HG03095 (cell line): Measurements from ENCODE around the gene MGRN1.
"Not testable (repeated sequence)": the region's sequence is repeated elsewhere in the genome, so short reads cannot be mapped to it uniquely, and the experiment has no call there.

Experiments used
- ATAC-seq: cut with Tn5 transposase; IDR thresholded peaks from one replicate; pipeline ENCODE4 v1.9.1; 2021; ENCODE audit warnings: moderate library complexity; ENCODE audit not compliant: unreplicated experiment

Gene MGRN1

DNA sequence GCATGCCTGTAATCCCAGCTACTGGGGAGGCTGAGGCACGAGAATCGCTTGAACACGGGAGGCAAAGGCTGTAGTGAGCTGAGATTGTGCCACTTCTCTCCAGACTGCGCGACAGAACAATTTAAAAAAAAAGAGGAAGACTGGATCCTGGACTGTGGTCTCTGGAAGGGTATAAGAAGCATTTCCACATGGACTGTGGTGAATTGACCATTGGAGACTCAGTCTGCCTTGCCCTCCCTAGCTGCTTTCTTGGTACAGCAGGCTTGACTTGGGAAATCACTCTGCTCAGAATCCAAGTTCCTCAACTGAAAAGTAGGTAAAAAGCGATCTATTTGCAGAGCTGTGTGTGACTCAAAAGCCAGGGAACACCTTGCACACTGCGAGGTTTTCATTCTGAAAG is 1.0 kb upstream of the MGRN1 start:
- no peak for ATAC-seq

GRCh38 chr16:4624827-4625559 is 367 bp downstream of the MGRN1 start:
- ATAC-seq, result peak; percentile 58

DNA sequence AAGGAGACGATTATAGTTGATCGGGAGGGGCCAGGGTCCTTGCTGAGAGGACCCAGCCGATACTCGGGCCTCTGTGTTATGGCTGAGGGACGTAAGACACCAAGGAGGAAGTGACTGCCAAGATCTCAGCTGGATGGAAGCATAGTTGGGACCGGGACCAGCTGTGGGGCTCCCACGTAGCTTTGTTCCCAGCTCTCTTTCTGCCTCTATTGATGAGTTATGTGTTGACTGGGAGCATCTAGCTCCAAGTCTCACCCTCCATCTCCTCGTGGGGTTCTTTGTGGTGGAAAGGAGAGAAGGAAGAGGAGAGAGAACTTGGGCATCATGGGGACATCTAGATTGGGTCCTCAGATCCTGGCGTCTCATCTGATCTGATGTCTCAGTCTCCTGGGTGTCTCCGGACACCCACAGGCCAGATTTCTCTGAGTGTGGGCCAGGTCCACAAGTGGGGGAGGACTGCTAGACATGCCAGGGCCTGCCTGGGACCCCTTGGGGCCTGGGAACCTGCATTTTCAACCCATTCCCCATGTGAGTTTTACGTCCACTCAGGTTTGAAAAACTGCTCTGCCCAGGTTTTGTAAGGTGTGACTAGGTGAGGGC is 1.0 kb downstream of the MGRN1 start:
- no peak for ATAC-seq

GRCh38 chr16:4626396-4626795 is 1.8 kb downstream of the MGRN1 start:
- ATAC-seq, result no peak

DNA sequence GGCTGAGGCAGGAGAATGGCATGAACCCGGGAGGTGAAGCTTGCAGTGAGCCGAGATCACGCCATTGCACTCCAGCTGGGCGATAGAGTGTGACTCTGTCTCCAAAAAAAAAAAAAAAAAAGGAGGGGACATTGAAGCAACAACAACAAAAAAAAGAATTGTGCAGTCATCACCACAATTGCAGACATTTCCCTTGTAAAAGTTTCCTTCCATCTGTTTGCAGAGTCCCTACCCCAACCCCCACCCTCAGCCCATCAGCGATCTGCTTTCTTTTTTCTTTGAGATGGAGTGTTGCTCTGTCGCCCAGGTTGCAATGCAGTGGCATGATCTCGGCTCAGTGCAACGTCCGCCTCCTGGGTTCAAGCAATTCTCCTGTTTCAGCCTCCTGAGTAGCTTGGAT is 3.7 kb downstream of the MGRN1 start:
- ATAC-seq, result no peak

DNA sequence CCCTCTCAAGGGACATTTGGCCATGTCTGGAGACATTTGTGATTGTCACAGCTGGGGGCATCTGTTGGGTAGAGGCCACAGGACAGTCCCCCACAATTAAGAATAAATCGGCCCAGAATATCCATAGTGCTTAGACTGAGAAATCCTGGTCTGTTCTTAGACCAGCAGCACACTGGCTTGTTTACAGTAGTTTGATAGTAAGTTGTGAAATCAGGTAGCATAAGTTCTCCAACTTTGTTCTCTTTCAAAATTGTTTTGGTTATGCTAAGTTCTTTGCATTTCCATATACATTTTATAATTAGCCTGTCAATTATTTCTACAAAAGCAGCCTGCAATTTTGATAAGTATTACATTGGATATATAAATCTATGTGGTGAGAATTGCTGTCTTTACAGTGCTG is 6.8 kb downstream of the MGRN1 start:
- no peak for ATAC-seq

DNA sequence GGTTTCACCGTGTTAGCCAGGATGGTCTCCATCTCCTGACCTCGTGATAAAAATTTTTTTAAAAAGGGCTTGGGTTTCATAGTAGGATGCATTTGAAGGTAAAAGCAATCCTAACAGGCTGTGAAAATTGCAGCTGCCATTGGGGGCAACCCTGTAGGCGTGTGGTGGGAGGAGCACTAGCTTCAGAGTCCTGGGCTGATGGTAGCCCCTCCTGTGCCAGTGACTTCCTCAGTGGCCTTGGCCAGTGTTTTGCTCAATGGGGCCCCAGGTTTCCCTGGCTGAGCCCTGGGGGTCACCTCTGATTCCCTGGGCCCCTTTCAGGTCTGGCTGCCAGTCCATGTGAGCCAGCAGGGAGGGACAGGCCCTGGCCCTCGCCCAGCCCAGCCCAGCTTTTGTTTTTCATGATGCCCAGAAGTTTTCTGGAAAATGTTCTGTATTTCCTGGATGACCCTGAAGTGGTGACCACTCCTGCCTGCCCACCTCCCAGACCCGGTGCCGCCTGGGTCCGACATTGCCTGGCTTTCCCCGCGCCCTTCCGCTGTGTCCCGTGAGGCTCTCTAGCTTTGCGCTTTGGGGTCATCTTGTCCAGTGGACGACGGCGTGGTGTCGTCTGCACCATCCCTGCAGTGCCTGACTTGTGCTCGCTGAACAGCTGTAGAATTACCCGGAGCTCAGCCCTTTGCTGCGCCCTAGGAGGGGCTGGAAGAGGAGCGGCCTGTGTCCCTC is 9.4 kb downstream of the MGRN1 start:
- no peak for ATAC-seq

- ATAC-seq, result no peak
Observed at GRCh38 chr16:4634768-4635167, 10.1 kb downstream of the MGRN1 start.

- ATAC-seq, result no peak
Observed at GRCh38 chr16:4636196-4636595, 11.6 kb downstream of the MGRN1 start.

- ATAC-seq, result no peak
Observed at GRCh38 chr16:4637501-4638166, 13.0 kb downstream of the MGRN1 start.

DNA sequence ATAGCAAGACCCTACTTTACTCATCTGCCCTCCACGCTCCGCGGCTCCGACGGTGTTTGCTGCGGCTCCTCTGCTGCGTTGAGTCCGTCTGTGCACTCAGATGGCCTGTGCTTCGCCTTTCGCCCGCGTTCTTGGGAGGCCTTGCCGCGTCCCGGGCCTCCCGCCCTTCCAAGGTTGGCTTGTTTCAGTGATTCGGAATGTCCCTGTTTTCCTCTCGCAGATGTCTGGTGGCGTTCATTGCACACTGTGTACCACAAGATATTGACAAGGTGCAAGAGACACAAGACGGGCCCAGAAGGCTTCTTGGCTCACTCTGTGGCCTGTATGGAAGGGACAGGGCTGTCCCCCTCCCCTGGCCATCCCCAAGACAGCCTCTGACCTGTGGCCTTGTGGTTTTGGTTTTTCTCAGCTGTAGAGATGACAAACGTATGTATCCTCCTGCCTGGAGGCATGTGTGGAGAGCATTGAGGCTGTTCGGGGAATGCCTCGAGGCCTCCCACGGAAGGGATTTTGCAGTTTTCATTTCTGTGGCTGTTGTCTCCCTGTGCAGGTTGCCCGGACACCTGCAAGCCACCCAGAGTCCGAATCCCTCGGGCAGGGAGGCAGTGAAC is 15.4 kb downstream of the MGRN1 start:
- no peak for ATAC-seq

- ATAC-seq, result no peak
Observed at GRCh38 chr16:4640572-4641305, 16.1 kb downstream of the MGRN1 start.

- ATAC-seq, result no peak
Observed at GRCh38 chr16:4641306-4641687, 16.7 kb downstream of the MGRN1 start.

GRCh38 chr16:4641895-4642294 is 17.3 kb downstream of the MGRN1 start:
- ATAC-seq, result no peak

DNA sequence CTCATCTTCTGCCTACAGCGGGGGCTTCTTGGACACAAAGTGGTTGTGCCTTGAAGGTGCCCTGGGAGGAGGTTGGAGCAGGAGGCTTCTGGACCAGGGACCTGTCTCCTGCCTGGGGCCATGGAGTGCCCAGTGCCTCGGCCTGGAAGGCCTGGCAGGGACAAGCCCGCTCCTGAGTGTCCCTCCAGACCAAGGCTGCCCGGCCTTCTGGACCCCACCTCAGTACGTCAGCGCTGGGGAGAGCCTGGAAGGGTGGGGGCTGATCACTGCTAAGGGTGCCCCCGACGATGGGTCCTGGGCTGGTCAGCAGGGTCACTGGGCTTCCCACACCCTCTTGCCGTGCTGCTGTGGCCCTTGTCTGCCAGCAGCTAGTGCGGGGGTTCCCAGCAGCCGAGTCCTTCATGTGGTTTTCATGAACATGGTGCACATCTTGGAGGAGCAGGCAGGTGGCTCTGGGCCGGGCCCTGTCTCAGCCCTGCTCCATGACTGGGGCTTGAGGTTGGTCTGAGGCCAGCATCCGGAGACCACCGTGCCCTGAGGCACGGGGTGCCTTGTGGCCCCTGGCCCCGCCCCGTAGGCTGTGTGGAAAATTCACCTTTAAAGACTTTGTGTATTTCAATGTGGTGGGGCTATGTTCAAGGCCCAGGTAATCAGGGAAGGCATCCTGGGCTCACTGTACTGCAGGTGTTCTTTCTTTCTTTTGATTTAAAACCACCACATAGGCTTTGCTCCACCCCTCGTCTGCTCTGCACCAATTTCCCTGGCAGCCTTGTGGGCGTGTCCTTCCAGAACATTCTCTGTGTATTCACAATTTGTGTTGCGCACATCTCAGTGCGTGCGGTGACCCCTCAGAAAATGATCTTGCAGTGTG is 22.4 kb downstream of the MGRN1 start:
- no peak for ATAC-seq

DNA sequence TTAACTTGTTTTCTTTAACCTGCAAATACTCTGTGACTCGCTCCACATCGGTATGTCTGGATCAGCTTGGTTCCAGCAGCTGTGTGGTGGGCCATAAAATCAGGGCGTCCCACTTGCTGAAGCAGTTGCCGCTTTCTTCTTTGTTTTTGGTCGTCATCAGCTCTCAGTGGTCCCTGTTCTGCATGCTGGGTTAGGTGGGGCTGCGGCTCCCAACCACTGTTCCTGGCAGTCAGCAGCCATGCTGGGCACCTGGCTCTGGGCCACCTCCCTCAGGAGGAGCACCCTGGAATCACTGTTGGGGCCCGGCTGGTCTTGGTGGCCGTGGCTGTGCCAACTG is 23.0 kb downstream of the MGRN1 start:
- no peak for ATAC-seq

DNA sequence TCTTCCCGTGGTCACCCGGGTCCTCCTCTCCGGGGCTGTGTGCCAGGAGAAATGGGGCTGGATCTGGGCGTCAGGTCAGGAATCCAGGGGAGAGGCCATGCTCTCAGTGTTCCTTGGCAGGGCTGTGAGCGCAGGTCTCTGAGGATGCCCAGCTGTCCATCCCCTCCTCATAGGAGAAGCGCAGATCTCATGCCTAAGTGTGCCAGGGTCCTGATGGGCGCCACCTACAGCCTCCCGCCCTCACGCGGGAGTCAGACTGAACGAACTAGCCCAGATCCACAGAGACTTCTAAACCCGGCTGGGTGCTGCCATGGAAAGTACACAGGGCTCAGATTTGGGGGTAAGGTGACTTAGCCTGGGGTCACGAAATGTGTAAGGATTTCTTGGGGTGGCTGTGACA is 24.3 kb downstream of the MGRN1 start:
- ATAC-seq, result no peak

DNA sequence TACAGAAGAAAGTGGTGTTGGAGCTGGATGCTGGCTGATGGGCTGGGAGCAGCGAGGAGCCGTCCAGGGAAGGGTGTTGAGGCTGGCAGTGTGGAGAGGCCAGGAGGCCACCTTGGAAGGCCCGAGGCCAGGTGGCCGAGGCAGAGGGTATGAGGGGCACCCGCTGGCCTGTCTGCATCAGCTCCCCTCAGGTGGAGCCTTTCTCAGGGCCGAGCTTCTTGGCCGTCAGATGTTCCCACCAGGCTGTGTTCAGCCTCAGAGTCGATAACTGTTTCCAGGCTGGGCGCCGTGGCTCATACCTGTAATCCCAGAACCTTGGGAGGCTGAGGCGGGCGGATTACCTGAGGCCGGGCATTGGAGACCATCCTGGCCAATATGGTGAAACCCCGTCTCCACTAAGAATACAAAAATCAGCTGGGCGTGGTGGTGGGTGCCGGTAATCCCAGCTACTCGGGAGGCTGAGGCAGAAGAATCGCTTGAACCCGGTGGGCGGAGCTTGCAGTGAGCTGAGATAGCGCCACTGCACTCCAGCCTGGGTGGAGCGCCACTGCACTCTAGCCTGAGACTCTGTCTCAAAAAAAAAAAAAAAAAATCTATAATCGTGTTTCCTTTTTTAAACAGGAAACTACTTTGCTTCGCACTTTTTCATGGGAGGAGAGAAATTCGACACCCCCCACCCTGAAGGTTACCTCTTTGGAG is 25.3 kb downstream of the MGRN1 start:
- ATAC-seq, result no peak

- not testable (repeated sequence) for ATAC-seq
Observed at GRCh38 chr16:4650443-4651074, 25.9 kb downstream of the MGRN1 start.
